ENCODE results near the gene ETHE1. TPM values are rescaled to one million over a fixed set of nuclear protein-coding genes. Genes with fewer than 3 reads are reported as not detected.
"Not testable (repeated sequence)": the region's sequence is repeated elsewhere in the genome, so short reads cannot be mapped to it uniquely, and the experiment has no call there.

ETHE1 gene
- total RNA-seq, 2 experiments from 2014 or later, result 62.1 to 64.4 TPM

DNA sequence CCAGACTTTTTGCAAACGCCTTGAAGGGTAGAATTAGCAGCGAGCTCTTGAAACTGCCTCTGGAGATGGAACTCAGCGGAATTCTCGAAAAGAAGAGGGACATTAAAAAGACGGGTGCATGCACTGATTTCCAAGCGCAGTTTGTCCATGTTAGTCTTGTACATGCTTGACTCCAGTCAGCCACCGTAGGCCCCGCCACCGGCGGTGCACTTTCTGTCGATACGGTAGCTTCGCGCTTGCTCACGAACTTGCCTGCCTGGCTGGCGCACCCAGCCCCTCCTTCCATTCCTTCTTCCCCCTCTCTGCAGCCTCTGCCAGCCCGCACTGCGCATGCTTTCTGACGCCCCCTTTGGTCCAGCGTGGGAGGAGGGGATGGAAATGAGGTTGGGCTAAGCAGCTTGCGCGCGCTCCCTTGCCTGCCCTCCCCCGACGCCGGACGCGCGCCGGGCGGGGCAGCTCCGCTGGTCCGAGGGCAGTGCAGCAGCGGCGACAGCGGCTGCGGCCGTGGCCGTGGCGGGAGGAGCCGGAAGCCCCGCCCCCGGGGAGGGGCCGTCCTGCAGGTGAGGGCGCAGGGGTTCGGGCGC, 6.1 kb upstream of the ETHE1 start, which contains the start of gene ZNF575:
Gene ZNF575, plus strand, starts transcription at position 227 of the 584 bp plus-strand sequence. CDS start 1,235 bp downstream, outside the sequence.
- CTCF ChIA-PET, result interaction anchor here (0.9 to 3.2 kb wide), 4 partner anchors 13 to 100 kb away, joined by 3 to 14 read pairs (median 4); no protein-coding TSS in a partner anchor
- H3K4me1 Mint-ChIP-seq (ENCODE audit: low read depth), result peaks cover 19% of the 10 kb centered on the region

GRCh38 chr19:43532571-43532961, 5.6 kb upstream of the ETHE1 start:
- H3K27me3 Mint-ChIP-seq (ENCODE audit: low read depth), result no peaks in the 10 kb centered on the region
- peak overlapping the region; percentile 88 for H3K27ac Mint-ChIP-seq
- peaks cover 23% of the 10 kb centered on the region for H3K4me1 Mint-ChIP-seq (ENCODE audit: low read depth)
- CTCF ChIA-PET, result interaction anchor here (1.4 to 3.2 kb wide), 4 partner anchors 12 to 62 kb away, joined by 3 to 14 read pairs (median 3); no protein-coding TSS in a partner anchor
- peak overlapping the region; percentile 80 for H3K4me3 Mint-ChIP-seq
- intact Hi-C loops (cut with micrococcal nuclease), result loop anchor here (2.0 kb wide), 1 partner anchor 232 kb away; no protein-coding TSS in a partner anchor
- no peaks in the 10 kb centered on the region for H3K9me3 Mint-ChIP-seq
- H3K36me3 Mint-ChIP-seq (ENCODE audit: low read depth), result peaks cover 8% of the 10 kb centered on the region
- no peak for DNase-seq

More for the DNA sequence above, 6.1 kb upstream of the ETHE1 start, which contains the start of gene ZNF575:
- H3K9me3 Mint-ChIP-seq, result no peaks in the 10 kb centered on the region
- H3K36me3 Mint-ChIP-seq (ENCODE audit: low read depth), result peaks cover 9% of the 10 kb centered on the region
- no peaks in the 10 kb centered on the region for H3K27me3 Mint-ChIP-seq (ENCODE audit: low read depth)
- H3K27ac Mint-ChIP-seq, result peak within 1 kb of the TSS; percentile 88
- intact Hi-C loops (cut with micrococcal nuclease), result loop anchor here (1.0 to 2.0 kb wide), 8 partner anchors 8 to 232 kb away; partner anchors contain the start of genes IRGQ, PHLDB3, PINLYP and XRCC1
- DNase-seq, result peak; percentile 92
- H3K4me3 Mint-ChIP-seq, result peak within 1 kb of the TSS; percentile 80

DNA sequence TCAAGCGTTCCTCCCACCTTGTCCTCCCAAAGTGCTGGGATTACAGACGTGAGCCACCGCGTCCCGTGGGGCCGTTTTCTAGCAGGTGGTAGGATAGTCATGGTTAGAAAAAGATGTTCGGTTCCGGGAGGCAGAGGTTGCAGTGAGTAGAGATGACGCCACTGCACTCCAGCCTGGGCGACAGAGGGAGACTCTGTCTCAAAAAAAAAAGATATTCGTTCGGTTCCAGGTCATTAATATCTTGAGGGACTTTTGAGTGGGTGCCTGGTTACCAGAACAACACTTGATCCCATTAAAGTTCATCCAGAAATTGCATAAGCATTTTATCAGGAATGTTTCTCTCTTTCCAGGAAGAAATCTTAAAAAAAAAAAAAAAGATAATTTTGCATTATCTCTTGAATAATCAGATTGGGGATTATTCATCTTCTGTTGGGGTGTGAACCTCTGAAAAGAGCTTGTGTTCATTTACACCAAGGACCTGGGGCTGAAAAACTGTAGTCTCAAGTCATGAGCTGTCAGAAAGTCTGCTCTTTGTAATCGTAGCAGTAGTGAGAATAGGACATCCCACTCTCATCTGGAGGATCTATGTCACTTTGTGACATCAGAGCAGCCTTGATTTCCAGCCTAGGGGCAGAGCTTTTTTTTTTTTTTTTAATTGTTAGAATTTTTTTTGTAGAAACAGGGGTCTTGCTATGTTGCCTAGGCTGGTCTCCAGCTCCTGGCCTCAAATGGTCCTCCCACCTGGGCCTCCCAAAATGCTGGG, 1.0 kb upstream of the ETHE1 start:
- DNase-seq, result peak; percentile 48
- Mint-ChIP-seq H3K36me3 (ENCODE audit: low read depth) (peaks cover 3% of the 10 kb centered on the region), H3K9me3 (no peaks in the 10 kb centered on the region), H3K27ac (peak overlapping the region; percentile 96), H3K27me3 (ENCODE audit: low read depth) (no peaks in the 10 kb centered on the region), H3K4me1 (ENCODE audit: low read depth) (peaks cover 27% of the 10 kb centered on the region), H3K4me3 (peak overlapping the region; percentile 53)
- CTCF ChIA-PET, result interaction anchor here (0.6 to 6.1 kb wide), 9 partner anchors 8 to 207 kb away, joined by 3 to 49 read pairs (median 7); no protein-coding TSS in a partner anchor
- intact Hi-C loops (cut with micrococcal nuclease), result loop anchor here (2.0 to 5.0 kb wide), 2 partner anchors 23 to 254 kb away; partner anchors contain the start of genes KCNN4 and PHLDB3

DNA sequence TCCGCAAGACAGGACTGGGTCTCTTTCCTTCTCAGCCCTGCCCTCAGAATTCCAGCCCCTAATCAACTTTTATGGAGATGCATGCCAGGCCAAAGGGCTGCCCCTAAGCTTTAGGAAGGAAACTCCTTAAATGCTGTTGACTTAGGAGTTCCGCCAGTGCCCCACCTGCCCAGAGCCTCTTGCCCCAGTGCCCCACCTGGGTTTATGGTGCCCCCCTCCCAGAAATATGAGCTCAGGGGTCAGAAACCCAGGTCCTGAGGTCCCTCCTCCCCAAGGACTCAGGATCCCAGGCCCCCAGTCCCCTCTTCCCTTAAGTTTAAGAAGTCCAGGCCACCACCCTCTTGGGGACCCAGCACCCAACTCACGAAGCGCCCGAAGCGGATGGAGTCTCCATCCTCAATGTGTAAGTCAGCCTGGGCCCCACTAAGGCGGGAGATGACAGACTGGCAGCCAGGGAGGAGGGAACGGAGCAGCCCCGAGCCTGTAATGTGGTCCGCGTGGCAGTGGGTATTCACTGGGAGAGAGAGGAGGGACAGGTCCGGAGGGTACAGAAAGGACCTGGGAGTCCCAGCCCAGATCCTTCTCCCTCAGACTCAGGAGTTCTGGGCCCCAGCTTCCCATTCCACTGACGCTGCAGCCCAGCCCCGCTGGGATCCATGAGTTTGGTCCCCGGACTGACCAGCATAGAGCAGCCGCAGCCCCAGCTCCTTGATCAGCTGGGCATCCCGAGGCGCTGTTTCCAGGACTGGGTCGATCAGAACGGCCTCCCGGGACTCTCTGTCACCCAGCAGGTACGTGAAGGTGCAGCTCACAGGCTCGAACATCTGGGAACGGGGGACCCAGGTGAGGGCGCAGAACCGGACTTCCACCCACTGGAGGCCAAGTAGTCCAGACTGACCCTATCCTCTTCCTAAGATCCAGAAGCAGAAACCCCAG, 897 bp downstream of the ETHE1 start:
- peaks cover 21% of the 10 kb centered on the region for H3K4me1 Mint-ChIP-seq (ENCODE audit: low read depth)
- peak; percentile 63 for DNase-seq
- no peaks in the 10 kb centered on the region for H3K27me3 Mint-ChIP-seq (ENCODE audit: low read depth)
- intact Hi-C loops (cut with micrococcal nuclease), result loop anchor here (1.0 to 5.0 kb wide), 7 partner anchors 7 to 256 kb away; partner anchors contain the start of genes IRGQ, KCNN4, PHLDB3 and SMG9
- H3K27ac Mint-ChIP-seq, result peak overlapping the region; percentile 96
- H3K4me3 Mint-ChIP-seq, result peak overlapping the region; percentile 97
- H3K36me3 Mint-ChIP-seq (ENCODE audit: low read depth), result peaks cover 3% of the 10 kb centered on the region
- CTCF ChIA-PET, result interaction anchor here (1.1 to 6.1 kb wide), 6 partner anchors 9 to 93 kb away, joined by 3 to 49 read pairs (median 12); no protein-coding TSS in a partner anchor
- H3K9me3 Mint-ChIP-seq, result no peaks in the 10 kb centered on the region

DNA sequence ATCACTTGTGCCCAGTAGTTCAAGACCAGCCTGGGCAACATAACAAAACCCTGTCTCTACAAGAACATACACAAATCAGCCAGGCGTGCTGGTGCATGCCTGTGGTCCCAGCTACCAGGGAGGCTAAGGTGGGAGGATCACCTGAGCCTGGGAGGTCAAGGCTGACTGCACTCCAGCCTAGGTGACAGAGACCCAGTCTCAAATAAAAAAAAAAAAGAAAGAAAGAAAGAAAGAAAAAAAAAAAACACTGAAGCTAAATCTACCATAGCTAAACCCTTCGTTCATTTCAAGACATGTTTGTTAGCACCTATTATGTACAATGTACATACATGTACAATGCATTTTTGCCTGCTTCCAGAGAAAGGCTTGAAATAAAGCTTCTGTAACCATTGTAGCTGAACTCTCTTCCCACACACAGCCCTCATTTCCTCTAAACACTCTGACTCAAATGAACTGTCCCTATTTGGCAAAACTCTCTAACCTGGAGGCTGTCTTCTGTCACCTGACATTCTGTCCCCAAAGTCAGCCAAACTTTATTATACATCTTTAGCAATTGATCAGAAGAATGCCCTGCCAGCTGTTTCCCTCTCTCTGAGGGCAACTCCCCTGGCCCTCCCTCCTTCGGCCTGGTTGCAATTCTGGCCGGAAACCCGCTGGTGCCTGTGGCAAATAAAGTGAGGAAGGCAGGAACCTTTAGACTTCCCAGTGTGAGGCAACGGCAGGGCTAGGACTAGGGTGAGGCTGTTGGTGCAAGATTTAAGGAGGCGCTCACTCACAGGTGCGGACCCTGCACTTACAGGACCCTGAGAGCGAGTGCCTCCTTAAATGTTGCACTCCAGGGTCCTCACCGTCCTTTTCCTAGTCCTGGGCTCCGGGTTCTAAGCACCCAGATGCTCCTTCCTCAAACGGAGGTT, 1.8 kb downstream of the ETHE1 start:
- peak; percentile 60 for DNase-seq
- CTCF ChIA-PET, result interaction anchor here (0.6 to 6.1 kb wide), 14 partner anchors 10 to 1114 kb away, joined by 3 to 49 read pairs (median 4); no protein-coding TSS in a partner anchor
- Mint-ChIP-seq H3K9me3 (no peaks in the 10 kb centered on the region), H3K36me3 (ENCODE audit: low read depth) (peaks cover 3% of the 10 kb centered on the region), H3K4me1 (ENCODE audit: low read depth) (peaks cover 21% of the 10 kb centered on the region), H3K27ac (peak overlapping the region; percentile 96), H3K27me3 (ENCODE audit: low read depth) (no peaks in the 10 kb centered on the region), H3K4me3 (peak overlapping the region; percentile 97)
- intact Hi-C loops (cut with micrococcal nuclease), result loop anchor here (1.0 to 5.0 kb wide), 6 partner anchors 8 to 257 kb away; partner anchors contain the start of genes IRGQ, KCNN4, SMG9 and ZNF575

GRCh38 chr19:43523696-43524095, 3.3 kb downstream of the ETHE1 start:
- not testable (repeated sequence) for H3K27ac Mint-ChIP-seq; H3K27me3 Mint-ChIP-seq (ENCODE audit: low read depth); H3K9me3 Mint-ChIP-seq; H3K36me3 Mint-ChIP-seq (ENCODE audit: low read depth); DNase-seq; H3K4me3 Mint-ChIP-seq
- CTCF ChIA-PET, result interaction anchor here (0.7 to 6.1 kb wide), 5 partner anchors 31 to 79 kb away, joined by 3 to 49 read pairs (median 13); no protein-coding TSS in a partner anchor
- intact Hi-C loops (cut with micrococcal nuclease), result loop anchor here (2.0 kb wide), 3 partner anchors 61 to 231 kb away; partner anchors contain the start of gene SMG9
- peaks cover 29% of the 10 kb centered on the region for H3K4me1 Mint-ChIP-seq (ENCODE audit: low read depth)

- Mint-ChIP-seq H3K9me3 (no peaks in the 10 kb centered on the region), H3K4me1 (ENCODE audit: low read depth) (peaks cover 25% of the 10 kb centered on the region), H3K4me3 (no peak overlapping the region), H3K36me3 (ENCODE audit: low read depth) (peaks cover 3% of the 10 kb centered on the region), H3K27ac (peak overlapping the region; percentile 15), H3K27me3 (ENCODE audit: low read depth) (no peaks in the 10 kb centered on the region)
- CTCF ChIA-PET, result interaction anchor here (0.7 to 6.4 kb wide), 4 partner anchors 17 to 76 kb away, joined by 3 to 230 read pairs (median 4); no protein-coding TSS in a partner anchor
- intact Hi-C loops (cut with micrococcal nuclease), result no loop called here
- DNase-seq, result no peak
These were observed 4.1 kb downstream of the ETHE1 start for GRCh38 chr19:43522929-43523328.

GRCh38 chr19:43519436-43520088, 7.4 kb downstream of the ETHE1 start:
- CTCF ChIA-PET, result interaction anchor here (0.5 to 6.4 kb wide), 35 partner anchors 10 to 719 kb away, joined by 3 to 230 read pairs (median 4); partner anchors contain the start of genes IRGQ, PHLDB3, XRCC1 and ZNF575
- peaks cover 2% of the 10 kb centered on the region for H3K36me3 Mint-ChIP-seq (ENCODE audit: low read depth)
- H3K4me1 Mint-ChIP-seq (ENCODE audit: low read depth), result peaks cover 12% of the 10 kb centered on the region
- no peaks in the 10 kb centered on the region for H3K9me3 Mint-ChIP-seq
- H3K27ac Mint-ChIP-seq, result peak overlapping the region; percentile 48
- intact Hi-C loops (cut with micrococcal nuclease), result loop anchor here (1.0 kb wide), 3 partner anchors 15 to 86 kb away; partner anchors contain the start of gene PHLDB3
- no peaks in the 10 kb centered on the region for H3K27me3 Mint-ChIP-seq (ENCODE audit: low read depth)
- peak; percentile 89 for DNase-seq
- no peak overlapping the region for H3K4me3 Mint-ChIP-seq

DNA sequence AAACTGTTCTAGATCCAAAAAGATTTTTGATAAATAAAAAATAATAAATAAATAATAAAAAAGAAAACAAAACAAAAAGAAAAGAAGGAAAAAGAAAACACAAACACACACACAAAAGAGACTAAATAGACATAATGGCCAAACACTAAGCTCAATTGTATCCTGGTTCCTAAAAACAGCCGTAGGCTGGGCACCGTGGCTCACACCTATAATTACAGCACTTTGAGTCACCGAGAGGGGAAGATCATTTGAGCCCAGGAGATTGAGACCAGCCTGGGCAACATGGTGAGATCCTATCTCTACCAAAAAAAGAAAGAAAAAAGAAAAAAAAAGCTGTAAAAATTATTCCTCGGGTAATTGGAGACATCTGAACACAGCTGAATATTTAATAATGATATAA, 8.9 kb downstream of the ETHE1 start:
- Mint-ChIP-seq H3K27ac (no peak overlapping the region), H3K4me3 (no peak overlapping the region), H3K27me3 (ENCODE audit: low read depth) (no peaks in the 10 kb centered on the region), H3K4me1 (ENCODE audit: low read depth) (peaks cover 9% of the 10 kb centered on the region), H3K9me3 (no peaks in the 10 kb centered on the region), H3K36me3 (ENCODE audit: low read depth) (peaks cover 7% of the 10 kb centered on the region)
- DNase-seq, result no peak
- CTCF ChIA-PET, result interaction anchor here (0.6 to 6.4 kb wide), 8 partner anchors 8 to 92 kb away, joined by 3 to 230 read pairs (median 6); partner anchors contain the start of gene PHLDB3
- intact Hi-C loops (cut with micrococcal nuclease), result no loop called here

DNA sequence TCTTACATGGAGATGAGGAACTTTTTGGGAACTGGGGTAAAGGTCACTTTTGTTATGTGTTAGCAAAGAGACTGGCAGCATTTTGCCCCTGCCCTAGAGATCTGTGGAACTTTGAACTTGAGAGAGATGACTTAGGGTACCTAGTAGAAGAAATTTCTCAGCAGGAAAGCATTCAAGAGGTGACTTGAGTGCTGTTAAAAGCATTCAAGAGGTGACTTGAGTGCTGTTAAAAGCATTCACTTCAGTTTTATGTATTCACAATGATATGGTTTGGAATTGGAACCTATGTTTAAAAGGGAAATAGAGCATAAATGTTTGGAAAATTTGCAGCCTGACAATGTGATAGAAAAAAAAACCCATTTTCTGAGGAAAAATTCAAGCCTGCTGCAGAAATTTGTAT, 14.6 kb downstream of the ETHE1 start:
- intact Hi-C loops (cut with micrococcal nuclease); H3K4me1 Mint-ChIP-seq (ENCODE audit: low read depth); H3K4me3 Mint-ChIP-seq; H3K9me3 Mint-ChIP-seq; H3K27me3 Mint-ChIP-seq (ENCODE audit: low read depth); H3K27ac Mint-ChIP-seq; DNase-seq; CTCF ChIA-PET: not testable (repeated sequence)
- H3K36me3 Mint-ChIP-seq (ENCODE audit: low read depth), result peaks cover 14% of the 10 kb centered on the region

Data from activated naive CD4-positive, alpha-beta T cell treated with anti-CD3 and anti-CD28 coated beads for 36 hours (primary cell).